GM21825 (cell line): ENCODE measurements around the gene GPR17.

Source experiments
- ATAC-seq: cut with Tn5 transposase; IDR thresholded peaks from one replicate; pipeline ENCODE4 v1.9.1; 2021; ENCODE audit warnings: mild to moderate bottlenecking, moderate library complexity; ENCODE audit not compliant: unreplicated experiment

GPR17 gene, protein sequence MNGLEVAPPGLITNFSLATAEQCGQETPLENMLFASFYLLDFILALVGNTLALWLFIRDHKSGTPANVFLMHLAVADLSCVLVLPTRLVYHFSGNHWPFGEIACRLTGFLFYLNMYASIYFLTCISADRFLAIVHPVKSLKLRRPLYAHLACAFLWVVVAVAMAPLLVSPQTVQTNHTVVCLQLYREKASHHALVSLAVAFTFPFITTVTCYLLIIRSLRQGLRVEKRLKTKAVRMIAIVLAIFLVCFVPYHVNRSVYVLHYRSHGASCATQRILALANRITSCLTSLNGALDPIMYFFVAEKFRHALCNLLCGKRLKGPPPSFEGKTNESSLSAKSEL

DNA sequence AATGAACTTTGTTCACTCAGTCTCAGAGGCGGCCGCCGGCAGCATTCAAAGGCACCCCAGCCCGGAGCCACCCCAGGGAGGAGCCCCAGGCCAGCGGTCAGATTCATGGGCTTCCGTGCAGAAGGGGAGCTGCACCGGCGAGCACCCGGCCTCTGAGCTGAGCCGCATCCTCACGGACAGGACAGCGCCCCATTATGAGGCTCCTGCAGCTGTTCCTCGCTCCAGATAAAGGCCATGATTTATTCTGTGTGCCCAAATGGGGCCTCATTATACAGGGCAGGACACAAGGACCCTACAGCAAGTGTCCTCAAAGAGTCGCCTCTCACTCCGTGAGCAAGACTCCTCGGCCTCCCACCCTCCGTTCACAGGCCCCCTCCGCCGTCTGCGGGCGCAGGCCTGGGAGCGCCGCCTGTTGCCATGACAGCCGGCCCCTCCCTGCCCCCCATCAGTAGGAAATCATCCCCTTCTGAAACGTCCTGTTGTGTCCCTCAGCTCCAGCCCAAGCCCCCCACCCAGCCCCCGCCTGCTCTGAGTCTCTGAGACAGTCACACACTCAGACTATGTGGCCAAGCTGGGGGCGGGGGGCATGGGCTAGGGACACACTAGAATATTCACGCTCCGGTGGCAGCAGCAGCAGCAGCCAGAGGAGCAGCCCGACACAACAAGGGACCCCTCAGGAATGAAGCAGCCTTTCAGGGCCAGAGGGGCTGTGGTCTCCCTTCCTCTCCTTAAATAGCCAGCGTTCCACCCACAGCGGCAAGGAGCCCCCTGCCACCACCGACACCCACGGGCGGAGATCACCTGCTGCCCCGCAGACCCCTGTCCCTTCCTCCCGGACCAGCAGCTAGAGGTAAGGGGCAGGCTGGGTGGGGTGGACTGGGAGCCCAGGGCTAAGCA lies at the start of gene GPR17:
Gene GPR17, plus strand, starts transcription at position 759 of the 897 bp plus-strand sequence. CDS start 4,583 bp downstream, outside the sequence.
- ATAC-seq, result no peak

DNA sequence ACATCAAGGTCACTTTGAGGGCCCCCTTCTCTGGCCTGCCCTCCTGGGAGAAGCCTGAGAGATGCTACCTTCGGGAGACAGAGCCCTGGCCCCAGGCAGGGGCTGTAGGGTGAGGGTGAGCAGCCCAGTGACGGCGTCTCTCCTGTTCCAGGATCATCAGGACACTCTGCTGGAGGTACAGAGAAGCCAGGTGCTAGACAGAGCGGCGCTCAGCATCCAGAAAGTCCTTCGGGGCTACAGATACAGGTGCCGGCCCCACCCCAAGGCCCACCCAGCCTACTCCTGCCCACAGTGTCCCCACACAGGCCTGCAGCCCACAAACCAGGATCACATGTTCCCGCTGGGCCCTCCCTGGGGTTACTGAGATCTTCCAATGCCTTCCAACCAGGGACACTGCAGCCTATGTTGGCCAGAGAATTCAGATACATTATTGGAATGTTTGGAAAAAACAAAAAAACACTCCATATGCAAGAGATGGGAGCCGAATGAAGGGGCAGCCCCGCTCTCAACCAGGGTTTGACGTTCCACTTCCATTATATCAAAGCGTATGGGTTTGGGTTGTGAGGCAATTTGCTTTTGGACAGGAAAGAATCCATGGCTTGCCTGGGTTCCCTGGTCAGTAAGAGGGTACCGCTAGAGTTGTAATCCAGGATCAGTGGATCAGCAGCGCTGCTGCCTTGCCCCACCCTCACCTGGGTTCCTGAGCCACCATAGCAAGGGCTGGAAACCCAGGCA lies 49.5 kb upstream of the GPR17 start:
- no peak for ATAC-seq

DNA sequence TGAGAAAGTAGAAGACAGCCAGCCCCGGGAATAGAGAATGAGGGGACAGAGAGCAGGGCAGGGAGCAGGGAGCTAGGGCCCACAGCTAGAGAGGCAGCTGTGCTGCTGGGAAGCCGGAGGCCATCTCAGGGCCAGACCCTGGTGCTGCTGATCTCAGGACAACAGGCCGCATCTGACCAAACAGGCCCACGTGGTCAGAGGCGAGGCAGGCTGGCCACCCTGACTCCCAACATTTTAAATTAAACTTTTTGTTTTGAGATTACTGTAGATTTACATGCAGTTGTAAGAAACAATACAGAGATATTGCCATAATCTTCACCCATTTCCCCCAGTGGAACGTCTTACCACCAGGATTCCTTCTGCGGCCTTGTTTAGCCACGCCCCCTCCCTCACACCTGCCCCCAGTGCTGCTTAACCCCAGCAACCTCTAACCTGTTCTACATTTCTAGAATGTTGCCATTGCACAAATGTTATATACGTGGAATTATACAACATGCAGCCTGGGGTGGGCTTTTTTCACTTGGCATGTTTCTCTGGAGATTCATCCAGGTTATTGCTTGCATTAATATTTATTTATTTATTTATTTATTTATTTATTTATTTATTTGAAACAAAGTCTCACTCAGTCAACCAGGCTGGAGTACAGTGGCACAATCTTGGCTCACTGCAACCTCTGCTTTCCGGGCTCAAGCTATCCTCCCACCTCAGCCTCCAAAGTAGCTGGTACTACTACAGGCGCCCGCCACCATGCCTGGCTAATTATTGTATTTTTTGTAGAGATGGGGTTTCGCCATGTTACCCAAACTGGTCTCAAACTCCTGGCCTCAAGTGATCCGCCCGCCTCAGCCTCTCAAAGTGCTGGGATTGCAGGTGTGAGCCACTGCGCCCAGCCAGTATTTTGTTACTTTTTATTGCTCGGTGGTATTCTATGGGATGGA lies 48.6 kb upstream of the GPR17 start:
- ATAC-seq, result no peak

DNA sequence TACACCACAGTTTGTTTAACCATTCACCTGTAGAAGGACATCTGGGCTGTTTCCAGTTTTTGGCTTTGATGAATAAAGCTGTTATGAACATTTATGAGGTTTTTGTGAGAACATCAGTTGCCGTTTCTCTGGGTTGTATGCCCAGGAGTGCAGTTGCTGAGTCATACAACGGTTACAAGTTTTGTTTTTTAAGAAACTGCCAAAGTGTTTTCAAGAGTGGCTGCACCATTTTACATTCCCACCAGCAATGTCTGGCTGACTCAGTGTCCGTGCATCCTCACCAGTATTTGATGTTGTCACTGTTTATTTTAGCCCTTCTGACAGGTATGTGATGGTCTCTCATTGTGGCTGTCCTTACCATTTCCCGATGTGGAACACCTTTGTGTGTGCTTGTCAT lies 48.0 kb upstream of the GPR17 start:
- ATAC-seq, result no peak

DNA sequence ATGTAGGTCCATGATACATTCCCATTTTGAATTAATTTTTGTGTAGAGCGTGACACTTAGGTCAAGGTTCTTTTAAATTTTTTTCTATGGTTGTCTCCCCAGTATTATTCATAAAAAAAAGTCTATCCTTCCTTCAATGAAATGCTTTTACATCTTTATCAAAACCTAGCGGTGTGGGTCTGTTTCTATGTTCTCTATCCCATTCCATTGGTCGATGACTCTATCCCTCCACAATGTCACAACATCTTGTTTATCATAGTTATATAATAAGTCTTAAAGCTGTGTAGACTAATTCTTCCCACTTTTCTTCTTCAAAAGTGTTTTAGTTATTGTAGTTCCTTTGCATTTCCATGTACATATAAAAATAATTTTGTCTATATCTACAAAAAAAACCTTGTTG lies 47.2 kb upstream of the GPR17 start:
- ATAC-seq, result no peak

DNA sequence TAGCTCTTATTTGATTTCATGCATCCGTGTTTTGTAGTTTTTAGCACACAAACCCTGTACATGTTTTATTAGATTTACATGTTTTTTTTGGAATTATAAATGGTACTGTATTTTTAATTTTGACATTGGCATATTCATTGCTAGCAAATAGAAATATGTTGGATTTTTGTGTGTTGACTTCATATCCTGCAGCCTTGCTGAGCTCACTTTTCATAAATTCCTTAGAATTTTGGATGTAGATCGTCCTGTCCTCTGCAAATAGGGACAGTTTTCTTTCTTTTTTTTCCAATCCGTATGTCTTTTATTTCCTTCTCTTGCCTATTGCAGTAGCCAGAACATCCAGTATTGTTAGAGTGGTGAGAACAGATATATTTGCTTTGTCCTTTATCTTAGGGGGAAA lies 46.7 kb upstream of the GPR17 start:
- no peak for ATAC-seq

DNA sequence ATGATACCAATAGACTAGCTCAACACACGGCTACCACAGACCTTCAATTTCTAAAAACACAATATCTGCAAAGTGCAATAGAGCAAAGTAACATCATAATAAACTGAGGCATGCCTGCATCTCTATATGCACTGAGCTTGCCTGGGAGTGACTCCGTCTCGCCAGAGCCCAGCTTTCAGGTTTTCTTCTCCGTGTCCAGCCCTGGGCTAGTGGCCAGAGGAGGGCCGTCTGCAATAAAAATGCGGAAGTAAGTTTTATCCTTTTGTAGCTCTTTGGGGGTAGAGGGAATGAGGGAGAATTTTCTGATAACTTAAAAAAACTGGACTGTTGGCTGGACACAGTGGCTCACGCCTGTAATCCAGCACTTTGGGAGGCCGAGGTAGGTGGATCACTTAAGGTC lies 41.0 kb upstream of the GPR17 start:
- ATAC-seq, result no peak

DNA sequence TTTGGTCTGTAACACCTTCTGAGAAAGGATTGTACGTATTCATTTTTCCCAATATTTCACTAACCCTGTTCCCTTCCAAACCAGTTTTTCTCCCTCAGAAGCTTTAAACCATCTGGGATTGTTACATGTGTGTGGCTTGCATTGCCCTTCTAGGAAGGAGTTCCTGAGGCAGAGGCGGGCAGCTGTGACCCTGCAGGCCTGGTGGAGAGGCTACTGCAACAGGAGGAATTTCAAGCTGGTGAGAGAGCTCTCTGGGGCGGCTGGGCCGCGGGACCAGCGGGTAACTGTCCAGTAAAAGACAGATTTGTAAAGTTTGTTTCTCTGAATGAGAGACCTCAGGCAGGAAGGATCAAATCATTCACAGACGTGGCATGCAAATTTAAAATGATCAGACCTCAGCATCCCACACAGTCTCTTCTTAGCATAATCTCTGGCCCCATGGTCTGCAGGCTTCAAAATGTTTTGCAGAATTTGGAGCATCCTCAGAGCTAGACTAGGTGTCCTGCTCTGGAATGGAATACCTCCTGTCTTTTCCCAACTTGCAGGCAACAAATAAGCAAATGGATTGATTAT lies 40.2 kb upstream of the GPR17 start:
- no peak for ATAC-seq

DNA sequence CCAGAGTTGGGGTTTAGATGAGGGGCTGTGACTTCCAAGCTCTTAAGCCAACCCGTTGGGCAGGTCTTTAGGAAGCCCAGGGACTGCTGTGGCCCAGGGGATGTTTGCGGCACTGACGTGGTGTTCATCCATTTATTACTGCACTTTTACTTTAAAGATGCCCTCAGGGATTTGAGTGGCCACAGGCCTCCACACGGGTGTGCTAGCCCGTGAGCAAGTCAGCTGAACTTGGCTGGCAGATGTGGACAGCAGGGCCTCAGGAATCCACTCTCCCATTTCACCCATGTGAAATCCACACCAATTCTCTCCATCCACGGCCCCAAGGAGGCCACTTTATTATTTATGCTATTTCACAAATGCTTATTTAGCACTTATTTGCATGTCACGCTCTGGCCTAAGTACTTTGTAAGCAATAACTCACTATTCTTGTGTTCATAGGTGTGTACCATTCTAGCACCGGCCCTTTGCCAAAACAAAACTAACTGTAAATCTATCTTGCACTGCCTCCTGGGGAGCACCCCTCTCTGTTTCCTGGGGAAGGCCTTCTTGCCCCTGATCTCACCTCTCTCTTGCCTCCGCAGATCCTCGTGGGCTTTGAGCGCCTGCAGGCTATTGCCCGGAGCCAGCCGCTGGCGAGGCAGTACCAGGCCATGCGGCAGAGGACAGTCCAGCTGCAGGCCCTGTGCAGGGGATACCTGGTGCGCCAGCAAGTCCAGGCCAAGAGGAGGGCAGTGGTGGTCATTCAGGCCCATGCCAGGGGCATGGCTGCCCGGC lies 39.1 kb upstream of the GPR17 start:
- no peak for ATAC-seq

DNA sequence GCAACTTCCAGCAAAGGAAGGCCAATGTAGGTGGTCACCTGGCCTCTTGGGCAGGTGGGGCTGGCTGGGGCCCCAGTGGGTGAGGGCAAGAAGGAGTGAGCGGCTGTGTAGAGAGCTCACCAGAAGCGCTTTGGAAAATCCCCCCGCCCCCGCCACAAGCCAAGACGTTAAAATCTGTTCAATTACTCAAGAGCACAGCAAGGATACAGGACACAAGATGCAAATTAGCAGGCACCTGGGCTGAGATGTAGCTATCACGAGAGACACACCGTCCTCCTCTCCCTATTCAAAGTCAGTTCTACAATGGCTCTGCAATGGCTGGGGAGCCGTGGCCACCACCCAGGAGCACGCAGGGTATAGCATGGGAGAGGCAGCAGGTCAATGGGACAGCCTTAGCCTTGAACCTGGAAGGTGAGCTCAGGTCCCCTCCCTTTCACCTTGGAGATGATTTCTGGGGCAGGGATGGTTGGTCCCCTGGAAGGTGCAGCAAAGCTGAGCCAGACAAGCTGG lies 38.5 kb upstream of the GPR17 start:
- ATAC-seq, result no peak

DNA sequence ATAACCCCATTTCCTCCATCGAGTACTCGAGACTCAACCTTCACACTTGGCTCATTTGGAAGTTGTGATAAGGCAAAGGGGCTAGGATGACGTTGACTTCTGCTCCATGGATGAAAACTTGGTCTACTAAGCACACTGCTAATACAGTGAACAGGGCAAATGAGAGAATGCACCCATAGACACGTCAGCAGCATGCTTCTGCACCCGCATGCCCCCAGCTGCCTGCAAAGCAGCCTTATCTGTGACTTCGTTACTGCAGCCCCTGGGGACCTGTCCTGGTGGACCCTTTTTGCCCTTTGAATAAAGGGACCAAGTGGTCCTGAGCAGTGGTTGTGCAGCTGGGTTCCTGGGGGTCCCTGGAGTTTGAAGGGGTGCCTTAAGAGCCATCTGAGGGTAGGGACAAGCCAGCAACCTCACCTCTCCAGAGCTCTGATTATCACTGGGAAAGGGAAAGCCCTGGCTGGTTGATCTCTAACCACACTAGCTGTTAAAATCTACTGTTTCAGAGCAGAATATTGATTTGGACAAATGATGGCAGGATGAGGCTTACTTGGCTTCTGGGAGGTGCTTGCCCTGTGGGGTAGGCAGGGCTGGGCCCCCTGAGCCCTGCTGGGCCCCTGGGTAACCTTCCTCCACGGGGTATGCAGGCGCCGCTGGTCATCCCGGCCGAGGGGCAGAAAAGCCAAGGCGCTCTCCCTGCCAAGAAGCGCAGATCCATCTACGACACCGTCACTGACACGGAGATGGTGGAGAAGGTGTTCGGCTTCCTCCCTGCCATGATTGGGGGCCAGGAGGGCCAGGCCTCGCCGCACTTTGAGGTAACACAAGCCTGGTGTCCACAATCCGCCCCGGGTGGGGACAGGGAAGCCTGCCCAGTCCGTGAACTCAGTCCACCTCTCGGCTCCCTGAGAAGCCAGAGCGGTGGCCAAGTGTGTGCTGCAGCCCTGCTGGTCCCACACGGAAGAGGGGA lies 37.6 kb upstream of the GPR17 start:
- no peak for ATAC-seq

DNA sequence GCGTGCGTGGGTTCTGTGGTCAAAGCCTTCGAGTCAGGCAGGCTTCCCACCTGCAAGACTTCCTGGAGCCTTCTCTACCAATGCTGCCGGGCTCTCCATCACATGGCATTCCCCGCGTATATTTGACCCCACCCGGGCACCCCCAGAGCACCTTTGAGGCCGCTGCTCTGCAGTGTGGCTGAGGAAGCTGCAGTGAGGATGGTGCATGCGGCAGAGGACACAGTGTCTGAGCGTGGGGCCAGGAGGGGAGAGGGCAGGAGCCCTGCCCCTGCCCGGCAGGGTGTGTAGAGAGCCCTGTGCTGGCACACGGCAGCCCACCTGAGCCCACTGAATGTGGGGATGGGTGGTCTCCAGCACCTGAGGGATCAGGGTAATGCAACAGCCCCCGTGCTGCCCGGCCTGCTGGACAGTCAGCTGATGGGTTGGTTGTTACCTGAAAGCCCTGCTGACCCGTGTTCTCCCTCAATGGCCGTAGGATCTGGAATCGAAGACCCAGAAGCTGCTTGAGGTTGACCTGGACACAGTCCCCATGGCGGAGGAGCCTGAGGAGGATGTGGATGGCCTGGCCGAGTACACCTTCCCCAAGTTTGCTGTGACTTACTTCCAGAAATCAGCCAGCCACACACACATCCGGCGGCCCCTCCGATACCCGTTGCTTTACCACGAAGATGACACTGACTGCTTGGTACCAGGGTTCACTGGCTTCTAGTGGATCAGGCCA lies 36.8 kb upstream of the GPR17 start:
- ATAC-seq, result no peak

DNA sequence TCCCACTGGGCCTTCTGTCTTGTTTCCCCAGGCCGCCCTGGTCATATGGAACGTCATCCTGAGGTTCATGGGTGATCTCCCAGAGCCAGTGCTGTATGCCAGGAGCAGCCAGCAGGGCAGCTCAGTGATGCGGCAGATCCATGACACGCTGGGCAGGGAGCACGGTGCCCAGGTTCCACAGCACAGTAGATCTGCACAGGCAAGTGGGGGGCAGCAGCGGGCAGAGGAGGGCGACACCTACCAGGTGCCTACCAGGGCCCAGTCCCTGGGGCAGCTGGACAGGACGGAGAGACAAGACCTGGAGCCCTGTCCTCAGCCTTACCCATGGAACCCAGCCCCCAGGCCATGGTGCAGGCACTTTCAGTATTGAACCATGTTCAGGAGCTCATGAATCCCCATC lies 36.1 kb upstream of the GPR17 start:
- no peak for ATAC-seq

DNA sequence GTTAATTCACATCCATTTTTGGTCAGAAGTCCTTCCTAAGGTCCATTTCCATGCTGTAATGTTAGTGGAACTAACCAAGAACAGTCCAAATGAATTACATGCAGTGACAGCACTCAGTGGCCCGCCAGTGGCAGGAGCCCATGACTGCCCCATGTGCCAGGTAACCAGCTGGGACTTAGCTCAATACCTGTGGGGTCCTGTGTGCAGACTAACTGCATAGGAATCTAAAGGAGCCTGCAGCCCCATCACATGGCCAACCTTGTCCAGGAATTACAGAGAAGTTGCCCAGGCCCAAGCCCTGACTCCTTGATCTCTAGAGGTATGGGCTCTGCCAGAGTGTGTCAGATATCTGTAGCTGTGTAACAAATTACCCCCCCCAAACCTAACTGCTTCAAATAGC lies 35.4 kb upstream of the GPR17 start:
- ATAC-seq, result no peak

DNA sequence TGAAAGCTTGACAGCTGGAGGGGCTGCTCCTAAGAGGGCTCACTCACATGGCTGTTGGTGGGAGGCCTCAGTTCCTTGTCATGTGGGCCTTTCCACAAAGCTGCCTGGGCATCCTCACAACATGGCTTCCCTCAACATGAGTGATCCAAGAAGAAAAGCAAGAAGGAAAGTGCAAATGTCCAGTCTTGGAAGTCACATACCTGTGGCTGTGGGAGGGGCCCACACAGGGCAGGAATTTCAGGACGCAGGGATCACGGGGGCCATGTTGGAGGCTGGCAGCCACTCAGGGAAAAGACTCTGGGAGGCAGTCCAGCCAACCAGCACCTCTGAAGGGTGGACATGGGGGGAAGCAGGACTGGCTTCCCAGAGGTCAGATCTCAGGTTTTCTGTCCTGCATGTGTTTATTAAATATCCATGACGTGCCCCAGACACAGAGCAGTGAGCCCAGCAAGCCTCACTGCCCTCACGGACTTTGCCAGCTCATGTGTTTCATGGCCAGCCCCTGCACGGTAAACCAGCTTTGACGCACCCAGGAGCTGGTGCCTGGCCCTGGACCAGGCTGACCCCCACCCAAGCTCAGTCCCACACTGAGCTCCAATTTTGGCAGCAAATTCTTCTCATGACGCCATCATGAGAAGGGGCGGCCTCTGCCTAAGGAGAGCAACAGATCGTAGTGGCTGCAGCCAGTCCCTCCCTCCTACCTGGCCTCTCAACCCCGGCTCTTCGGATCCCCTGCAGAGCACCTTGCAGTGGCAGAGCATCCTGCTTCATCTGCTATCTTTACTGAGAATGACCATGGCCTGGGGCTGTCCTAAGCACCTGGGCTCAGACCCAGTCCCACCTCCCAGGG lies 34.7 kb upstream of the GPR17 start:
- no peak for ATAC-seq

DNA sequence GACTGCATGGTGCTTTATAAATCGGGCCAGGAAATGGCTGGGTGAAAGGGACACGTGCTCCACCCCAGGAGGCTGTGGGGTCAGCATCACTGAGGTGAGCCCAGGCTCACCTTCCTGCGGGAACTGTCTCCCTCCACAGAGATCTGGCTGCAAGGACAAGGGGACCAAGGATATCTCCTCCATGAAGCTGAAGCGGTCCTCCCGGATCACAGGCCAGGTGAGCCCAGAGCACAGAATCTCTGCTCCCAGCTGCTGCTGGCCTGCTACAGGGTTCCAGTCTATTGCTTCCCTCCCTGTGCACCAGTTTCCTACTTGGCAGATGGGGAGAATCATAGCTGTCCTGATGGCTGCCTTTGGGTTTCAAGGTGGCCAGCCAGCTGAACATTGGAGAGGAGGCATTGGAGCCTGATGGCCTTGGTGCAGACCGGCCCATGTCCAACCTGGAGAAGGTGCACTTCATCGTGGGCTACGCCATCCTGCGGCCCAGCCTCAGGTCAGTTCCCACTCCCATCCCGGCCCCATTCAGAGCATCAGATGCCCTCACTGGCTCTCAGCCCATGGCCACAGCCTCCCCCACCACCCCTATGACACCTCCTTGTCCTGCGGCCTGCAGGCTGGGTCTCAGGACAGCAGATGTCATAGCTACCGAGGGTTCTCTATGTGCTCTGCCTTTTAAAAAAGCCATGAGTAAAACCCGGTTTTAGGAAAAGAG lies 33.7 kb upstream of the GPR17 start:
- ATAC-seq, result no peak
